Smooth muscle cell (in vitro differentiated cells): ENCODE data around the gene SORCS1. TPM values are rescaled to one million over a fixed set of nuclear protein-coding genes. Genes with fewer than 3 reads are reported as not detected.

Experiments
- DNase-seq: peaks from one replicate; lab custom pipeline; 2025; ENCODE audit not compliant: unreplicated experiment; lab: John Stamatoyannopoulos, UW
- H2AFZ ChIP-seq: fragments of 200-600 bp; sonication (generic); 2 replicates; pipeline ENCODE4 v1.6.0; 2016; ENCODE audit warnings: antibody characterized with exemption, low read depth, mild to moderate bottlenecking
- H3F3A ChIP-seq: fragments of 200-600 bp; sonication (generic); 2 replicates; pipeline ENCODE4 v1.6.0; 2017; ENCODE audit warnings: antibody characterized with exemption, low read depth
- H3K27ac ChIP-seq: fragments of 200-600 bp; sonication (generic); 2 replicates; pipeline ENCODE4 v1.5.1; 2016; ENCODE audit warnings: low read depth, mild to moderate bottlenecking
- H3K27me3 ChIP-seq: fragments of 200-600 bp; sonication (generic); 2 replicates; pipeline ENCODE4 v1.6.1; 2016; ENCODE audit warnings: low read depth, mild to moderate bottlenecking
- H3K36me3 ChIP-seq: fragments of 200-600 bp; sonication (generic); 2 replicates; pipeline ENCODE4 v1.5.1; 2016; ENCODE audit warnings: low read depth
- H3K4me1 ChIP-seq: fragments of 200-600 bp; sonication (generic); 2 replicates; pipeline ENCODE4 v1.5.1; 2016; ENCODE audit warnings: low read depth
- H3K4me2 ChIP-seq: fragments of 200-600 bp; sonication (generic); 2 replicates; pipeline ENCODE4 v1.6.0; 2016; ENCODE audit warnings: mild to moderate bottlenecking
- H3K4me3 ChIP-seq: fragments of 200-600 bp; sonication (generic); 2 replicates; pipeline ENCODE4 v1.5.1; 2016; ENCODE audit warnings: mild to moderate bottlenecking
- H3K79me2 ChIP-seq: fragments of 200-600 bp; sonication (generic); 2 replicates; pipeline ENCODE4 v1.6.0; 2016; ENCODE audit warnings: low read depth, mild to moderate bottlenecking
- H3K9ac ChIP-seq: fragments of 200-600 bp; sonication (generic); 2 replicates; pipeline ENCODE4 v1.6.0; 2016; ENCODE audit warnings: low read depth
- H3K9me3 ChIP-seq: fragments of 200-600 bp; sonication (generic); replicated peaks from 2 replicates; pipeline ENCODE4 v1.5.1; 2016; ENCODE audit warnings: low read depth
- H4K20me1 ChIP-seq: fragments of 200-600 bp; sonication (generic); 2 replicates; pipeline ENCODE4 v1.6.0; 2016; ENCODE audit warnings: low read depth
- WGBS: methylation state at CpG from one replicate; pipeline ENCODE4 v1.1.7; 2016; ENCODE audit warnings: low lambda C conversion rate; 5-methylcytosine and 5-hydroxymethylcytosine counted together
- polyA plus RNA-seq: library from polyadenylated mRNA; unstranded; fragments of >200 nt; fragmentation: Nextera tagmentation; extraction: Ambion mirVana; gene quantifications from 2 replicates; pipeline ENCODE4 v1.2.1, GENCODE V29; 2016
- total RNA-seq: library from RNA; depleted of rRNA; stranded (reverse); fragments of >200 nt; gene quantifications from 2 replicates; pipeline ENCODE4 v1.2.3, GENCODE V29; 2014
- TF ChIP-seq, protein P1 (sequence below): fragments of 200-600 bp; sonication (generic); IDR thresholded peaks from 2 replicates; pipeline ENCODE4 v1.5.1; 2017; ENCODE audit warnings: borderline replicate concordance, mild to moderate bottlenecking, antibody characterized with exemption; ENCODE audit not compliant: insufficient read depth, poor library complexity, severe bottlenecking

SORCS1 gene
- total and polyA plus RNA-seq, 2 experiments from 2014 or later, result 0.67 TPM; not detected in 1

DNA sequence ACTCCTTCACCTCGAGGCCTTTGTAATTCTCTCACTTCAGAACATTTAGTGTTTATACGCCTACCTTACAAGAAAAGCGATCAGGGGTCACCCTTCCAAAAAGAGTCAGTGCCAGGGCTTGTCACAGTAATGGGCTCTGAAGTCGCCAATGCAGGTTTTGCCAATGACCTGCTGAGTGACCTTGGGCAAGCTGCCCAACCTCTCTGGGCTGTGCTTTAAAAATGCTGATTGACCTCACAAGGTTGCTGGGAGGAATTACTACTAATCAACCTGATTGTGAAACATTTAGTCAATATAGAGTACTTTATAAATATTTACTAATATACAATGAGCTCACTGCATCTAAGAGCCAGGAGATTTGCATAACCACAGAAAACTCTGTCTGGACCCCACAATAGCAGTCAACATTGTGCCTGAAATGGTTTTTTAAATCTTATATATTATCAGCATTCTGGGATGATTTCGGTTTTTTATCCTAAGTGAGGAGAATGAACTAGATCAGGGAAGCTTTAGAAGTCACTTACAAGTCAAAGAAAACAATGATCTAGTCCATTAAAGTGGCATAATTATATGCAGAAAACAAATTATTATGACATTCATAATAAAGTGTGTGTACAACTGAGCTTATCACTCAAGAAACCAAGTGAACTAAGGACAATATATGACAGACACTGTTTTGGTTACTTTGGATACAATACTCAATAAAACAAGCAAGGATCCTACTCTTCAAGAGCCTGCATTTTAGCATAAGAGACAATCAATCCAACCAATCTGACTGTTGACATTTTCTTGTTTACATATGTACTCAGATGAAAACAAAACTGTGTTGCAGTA is 290.5 kb downstream of the SORCS1 start:
- Histone ChIP-seq H3K27me3 (peaks cover 3% of the 10 kb centered on the region), H3K4me1 (no peaks in the 10 kb centered on the region), H3K27ac (no peak overlapping the region), H4K20me1 (no peaks in the 10 kb centered on the region), H3K4me3 (no peak overlapping the region), H3K36me3 (no peaks in the 10 kb centered on the region), H3F3A (no peaks in the 10 kb centered on the region), H3K9ac (no peak overlapping the region), H3K4me2 (no peak overlapping the region), H3K9me3 (peaks cover 3% of the 10 kb centered on the region), H3K79me2 (no peaks in the 10 kb centered on the region), H2AFZ (no peak overlapping the region)
- TF ChIP-seq, protein P1, sequence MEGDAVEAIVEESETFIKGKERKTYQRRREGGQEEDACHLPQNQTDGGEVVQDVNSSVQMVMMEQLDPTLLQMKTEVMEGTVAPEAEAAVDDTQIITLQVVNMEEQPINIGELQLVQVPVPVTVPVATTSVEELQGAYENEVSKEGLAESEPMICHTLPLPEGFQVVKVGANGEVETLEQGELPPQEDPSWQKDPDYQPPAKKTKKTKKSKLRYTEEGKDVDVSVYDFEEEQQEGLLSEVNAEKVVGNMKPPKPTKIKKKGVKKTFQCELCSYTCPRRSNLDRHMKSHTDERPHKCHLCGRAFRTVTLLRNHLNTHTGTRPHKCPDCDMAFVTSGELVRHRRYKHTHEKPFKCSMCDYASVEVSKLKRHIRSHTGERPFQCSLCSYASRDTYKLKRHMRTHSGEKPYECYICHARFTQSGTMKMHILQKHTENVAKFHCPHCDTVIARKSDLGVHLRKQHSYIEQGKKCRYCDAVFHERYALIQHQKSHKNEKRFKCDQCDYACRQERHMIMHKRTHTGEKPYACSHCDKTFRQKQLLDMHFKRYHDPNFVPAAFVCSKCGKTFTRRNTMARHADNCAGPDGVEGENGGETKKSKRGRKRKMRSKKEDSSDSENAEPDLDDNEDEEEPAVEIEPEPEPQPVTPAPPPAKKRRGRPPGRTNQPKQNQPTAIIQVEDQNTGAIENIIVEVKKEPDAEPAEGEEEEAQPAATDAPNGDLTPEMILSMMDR, result no peak
- no peak for DNase-seq
- WGBS, result 93% methylated on average over 5 of the region's 5 CpGs

DNA sequence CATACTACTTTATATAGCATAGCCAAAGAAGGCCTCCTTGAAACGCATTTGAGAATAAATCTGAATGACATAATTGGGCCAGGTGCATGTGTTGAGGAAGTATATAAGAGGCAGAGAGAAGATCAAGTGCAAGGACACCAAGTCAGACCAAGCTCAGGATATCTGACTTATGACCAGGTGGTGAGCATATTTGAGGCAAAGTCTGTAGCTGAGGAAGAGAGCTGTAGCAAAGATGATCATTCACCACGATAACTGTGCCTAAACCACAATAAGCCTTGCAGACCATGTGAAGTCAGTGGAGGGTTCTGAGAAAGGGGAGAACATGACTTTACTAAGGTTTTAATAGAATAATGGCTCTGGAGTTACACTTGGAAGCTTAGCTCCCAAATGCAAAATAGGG is 292.3 kb downstream of the SORCS1 start:
- DNase-seq, result no peak
- no peaks in the 10 kb centered on the region for H3K36me3 ChIP-seq
- H3K27me3 ChIP-seq, result peaks cover 3% of the 10 kb centered on the region
- H3F3A ChIP-seq, result no peaks in the 10 kb centered on the region
- WGBS, result 88% methylated on average over 2 of the region's 2 CpGs
- H3K9ac ChIP-seq, result no peak overlapping the region
- H3K79me2 ChIP-seq, result no peaks in the 10 kb centered on the region
- H3K4me2 ChIP-seq, result no peak overlapping the region
- no peak overlapping the region for H3K4me3 ChIP-seq
- H3K27ac ChIP-seq, result no peak overlapping the region
- TF ChIP-seq, protein P1, result no peak
- no peak overlapping the region for H2AFZ ChIP-seq
- no peaks in the 10 kb centered on the region for H3K4me1 ChIP-seq
- peaks cover 3% of the 10 kb centered on the region for H3K9me3 ChIP-seq
- no peaks in the 10 kb centered on the region for H4K20me1 ChIP-seq

DNA sequence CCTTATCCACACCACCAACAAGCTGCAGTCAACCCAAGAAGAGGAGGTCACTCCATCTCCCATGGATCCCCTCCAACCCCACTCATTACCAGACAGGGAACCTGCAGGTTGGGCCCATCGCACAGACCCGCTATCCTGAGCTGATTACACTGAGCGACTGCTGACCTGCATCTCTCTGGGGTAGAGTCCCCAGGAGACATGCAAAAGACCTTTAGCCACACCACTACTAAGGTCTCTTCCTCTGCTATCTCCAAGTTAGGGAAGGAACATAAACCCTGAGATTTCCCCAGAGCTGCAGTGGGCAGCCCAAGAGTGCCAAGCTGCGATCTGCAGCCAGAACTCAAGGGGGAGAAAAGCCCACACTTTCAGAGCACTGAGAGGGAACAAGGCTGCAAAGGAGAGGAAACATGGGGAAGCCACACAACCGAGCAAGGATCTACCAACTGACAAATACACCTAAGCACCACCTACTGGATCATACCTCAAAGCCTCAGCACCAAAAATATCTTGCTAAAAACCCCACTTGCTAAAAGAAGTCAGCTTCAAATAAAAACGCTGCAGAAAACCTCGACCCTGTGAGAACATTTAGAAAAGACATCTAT is 298.2 kb downstream of the SORCS1 start:
- Histone ChIP-seq H2AFZ (no peak overlapping the region), H3K9me3 (no peaks in the 10 kb centered on the region), H4K20me1 (no peaks in the 10 kb centered on the region), H3K4me3 (no peak overlapping the region), H3K4me2 (no peak overlapping the region), H3K4me1 (no peaks in the 10 kb centered on the region), H3K9ac (no peak overlapping the region), H3K79me2 (no peaks in the 10 kb centered on the region), H3K36me3 (no peaks in the 10 kb centered on the region), H3K27me3 (peaks cover 3% of the 10 kb centered on the region), H3K27ac (no peak overlapping the region), H3F3A (no peaks in the 10 kb centered on the region)
- no peak for DNase-seq
- 89% methylated on average over 7 of the region's 7 CpGs for WGBS
- TF ChIP-seq, protein P1, result no peak
